HEK293 (cell line): ENCODE measurements around the gene PHLDA1.

Experiments used
- CTCF ChIA-PET: fragments of 350-600 bp; formaldehyde crosslinking; extraction: SDS; loops from one replicate; lab custom pipeline; 2021; ENCODE audit warnings: antibody characterized with exemption; lab: Yijun Ruan, JAX
- POLR2A ChIA-PET: fragments of 300-600 bp; formaldehyde crosslinking; extraction: SDS; loops from one replicate; lab custom pipeline; 2020; ENCODE audit warnings: antibody characterized with exemption, inconsistent platforms; lab: Yijun Ruan, JAX
- H3K27ac ChIP-seq: fragments of 200-500 bp; sonication (Bioruptor generic); 2 replicates; pipeline ENCODE4 v1.5.1; 2014; ENCODE audit warnings: low read depth, low read length, control low read depth, inconsistent platforms; ENCODE audit errors: extremely low read depth
- H3K36me3 ChIP-seq, 2 experiments: fragments of 200-500 bp in 1 of 2; sonication (Bioruptor generic) in 1 of 2; 1 replicate in 1 of 2; 2 replicates in 1 of 2; pipeline ENCODE4 v1.5.1; 2014 to 2017; ENCODE audit warnings: inconsistent platforms in 2 of 2, low read length in 2 of 2; ENCODE audit not compliant: control insufficient read depth in 2 of 2, insufficient read depth in 1 of 2
- H3K4me1 ChIP-seq: fragments of 200-500 bp; sonication (Bioruptor generic); 2 replicates; pipeline ENCODE4 v1.5.1; 2014; ENCODE audit warnings: mild to moderate bottlenecking, low read length, inconsistent platforms; ENCODE audit not compliant: control insufficient read depth, insufficient read depth
- H3K4me3 ChIP-seq: 2 replicates; pipeline ENCODE4 v1.5.1; 2011; ENCODE audit warnings: low read depth, mild to moderate bottlenecking, control low read depth, low read length, moderate library complexity
- H3K9me3 ChIP-seq: fragments of 200-500 bp; sonication (Bioruptor generic); 2 replicates; pipeline ENCODE4 v1.5.1; 2014; ENCODE audit warnings: low read depth, low read length, inconsistent platforms; ENCODE audit not compliant: control insufficient read depth, insufficient read depth
- GLI4 ChIP-seq: fragments of 450-650 bp; formaldehyde crosslinking; IDR thresholded peaks from 2 replicates; pipeline ENCODE4 v1.5.1; 2016; ENCODE audit warnings: missing biosample characterization, missing genetic modification characterization
- HOXD13 ChIP-seq: sonication (generic); formaldehyde crosslinking; IDR thresholded peaks from 2 replicates; pipeline ENCODE4 v1.8.0; 2022; ENCODE audit warnings: missing genetic modification reagents, borderline replicate concordance
- KLF8 ChIP-seq: fragments of 450-650 bp; formaldehyde crosslinking; IDR thresholded peaks from 2 replicates; pipeline ENCODE4 v1.5.1; 2016; ENCODE audit warnings: missing biosample characterization, missing genetic modification characterization
- MEIS1 ChIP-seq: sonication (generic); formaldehyde crosslinking; IDR thresholded peaks from 2 replicates; pipeline ENCODE4 v1.8.1; 2022; ENCODE audit warnings: missing genetic modification reagents, mild to moderate bottlenecking, borderline replicate concordance
- PBX3 ChIP-seq: sonication (generic); formaldehyde crosslinking; IDR thresholded peaks from 2 replicates; pipeline ENCODE4 v1.8.1; 2022; ENCODE audit warnings: mild to moderate bottlenecking, moderate library complexity, missing genetic modification reagents
- REPIN1 ChIP-seq: fragments of 450-650 bp; formaldehyde crosslinking; IDR thresholded peaks from 2 replicates; pipeline ENCODE4 v1.5.1; 2017; ENCODE audit warnings: missing biosample characterization, missing genetic modification characterization, low read depth
- ZBTB11 ChIP-seq: fragments of 450-650 bp; formaldehyde crosslinking; conservative IDR thresholded peaks from 2 replicates; pipeline ENCODE4 v1.5.1; 2016; ENCODE audit warnings: low read depth, missing biosample characterization, missing genetic modification characterization
- ZBTB44 ChIP-seq: fragments of 450-650 bp; IDR thresholded peaks from 2 replicates; pipeline ENCODE4 v1.5.1; 2018; ENCODE audit warnings: missing biosample characterization, mild to moderate bottlenecking, missing genetic modification characterization
- ZEB2 ChIP-seq: fragments of 450-650 bp; formaldehyde crosslinking; IDR thresholded peaks from 2 replicates; pipeline ENCODE4 v1.5.1; 2016; ENCODE audit warnings: missing biosample characterization, missing genetic modification characterization
- ZNF114 ChIP-seq: fragments of 450-650 bp; formaldehyde crosslinking; IDR thresholded peaks from 2 replicates; pipeline ENCODE4 v1.5.0; 2017; ENCODE audit warnings: missing biosample characterization, missing genetic modification characterization
- ZNF132 ChIP-seq: fragments of 450-650 bp; formaldehyde crosslinking; IDR thresholded peaks from 2 replicates; pipeline ENCODE4 v1.5.1; 2017; ENCODE audit warnings: missing biosample characterization, missing genetic modification characterization, borderline replicate concordance
- ZNF146 ChIP-seq: fragments of 450-650 bp; formaldehyde crosslinking; IDR thresholded peaks from 2 replicates; pipeline ENCODE4 v1.5.1; 2016; ENCODE audit warnings: missing biosample characterization, missing genetic modification characterization
- ZNF155 ChIP-seq: fragments of 450-650 bp; formaldehyde crosslinking; IDR thresholded peaks from 2 replicates; pipeline ENCODE4 v1.5.1; 2016; ENCODE audit warnings: missing biosample characterization, missing genetic modification characterization
- ZNF175 ChIP-seq: fragments of 450-650 bp; formaldehyde crosslinking; IDR thresholded peaks from 2 replicates; pipeline ENCODE4 v1.5.1; 2016; ENCODE audit warnings: missing biosample characterization, missing genetic modification characterization
- ZNF248 ChIP-seq: fragments of 450-650 bp; formaldehyde crosslinking; IDR thresholded peaks from 2 replicates; pipeline ENCODE4 v1.5.1; 2017; ENCODE audit warnings: missing biosample characterization, missing genetic modification characterization
- ZNF274 ChIP-seq, 2 experiments: fragments of 200-500 bp in 1 of 2; fragments of 450-650 bp in 1 of 2; sonication (Bioruptor generic) in 1 of 2; formaldehyde crosslinking in 1 of 2; IDR thresholded peaks; 2 replicates each; pipeline versions ENCODE4 v1.5.1 to v1.6.1; 2014 to 2016; ENCODE audit warnings: borderline replicate concordance in 1 of 2, inconsistent platforms in 1 of 2, low read length in 1 of 2, missing biosample characterization in 1 of 2, missing genetic modification characterization in 1 of 2
- ZNF335 ChIP-seq: fragments of 450-650 bp; formaldehyde crosslinking; conservative IDR thresholded peaks from 2 replicates; pipeline ENCODE4 v1.5.1; 2016; ENCODE audit warnings: missing biosample characterization, missing genetic modification characterization
- ZNF366 ChIP-seq: fragments of 450-650 bp; formaldehyde crosslinking; conservative IDR thresholded peaks from 2 replicates; pipeline ENCODE4 v1.5.1; 2016; ENCODE audit warnings: missing biosample characterization, missing genetic modification characterization
- ZNF423 ChIP-seq: fragments of 450-650 bp; formaldehyde crosslinking; IDR thresholded peaks from 2 replicates; pipeline ENCODE4 v1.5.1; 2016; ENCODE audit warnings: missing biosample characterization, missing genetic modification characterization
- ZNF707 ChIP-seq: fragments of 450-650 bp; formaldehyde crosslinking; IDR thresholded peaks from 2 replicates; pipeline ENCODE4 v1.5.1; 2016; ENCODE audit warnings: missing biosample characterization, missing genetic modification characterization
- ZNF843 ChIP-seq: fragments of 450-650 bp; formaldehyde crosslinking; IDR thresholded peaks from 2 replicates; pipeline ENCODE4 v1.5.1; 2016; ENCODE audit warnings: missing biosample characterization, missing genetic modification characterization

PHLDA1 gene

GRCh38 chr12:75981247-75982168 is 50.1 kb downstream of the PHLDA1 start:
- H3K27ac ChIP-seq, result no peak overlapping the region
- H3K9me3 ChIP-seq, result no peaks in the 10 kb centered on the region
- CTCF ChIA-PET, result no interaction called here
- POLR2A ChIA-PET, result no interaction called here
- TF ChIP-seq ZNF843 (no peak), REPIN1 (no peak), ZNF175 (tag by site-specific recombination) (no peak), HOXD13 (CRISPR knock-in tag) (no peak), ZNF132 (tag by site-specific recombination) (no peak), ZNF423 (tag by site-specific recombination) (no peak), ZNF114 (tag by site-specific recombination) (no peak), ZNF274 (IDR thresholded peaks at IDR 0.05; ENCODE audit: low read length) (no peak), ZNF274 (tag by site-specific recombination; IDR thresholded peaks at IDR 0.05; ENCODE audit: borderline replicate concordance) (no peak), ZNF155 (tag by site-specific recombination) (no peak), ZNF335 (no peak), GLI4 (tag by site-specific recombination) (no peak), ZBTB44 (tag by site-specific recombination) (no peak), ZNF146 (no peak), ZNF248 (tag by site-specific recombination) (no peak)
- no peak overlapping the region for H3K4me3 ChIP-seq
- H3K4me1 ChIP-seq, result peaks cover 14% of the 10 kb centered on the region; the same call in 1 of the 2 replicates
- H3K36me3 ChIP-seq, result no peaks in the 10 kb centered on the region

GRCh38 chr12:75979181-75979580 is 52.4 kb downstream of the PHLDA1 start:
- Histone ChIP-seq H3K36me3 (no peaks in the 10 kb centered on the region), H3K4me1 (peaks cover 9% of the 10 kb centered on the region), H3K4me3 (no peak overlapping the region), H3K9me3 (no peaks in the 10 kb centered on the region), H3K27ac (no peak overlapping the region)
- TF ChIP-seq ZEB2 (no peak), PBX3 (CRISPR knock-in tag) (no peak), ZNF707 (tag by site-specific recombination) (no peak), MEIS1 (CRISPR knock-in tag) (no peak), KLF8 (no peak), ZNF366 (tag by site-specific recombination) (no peak)
- POLR2A ChIA-PET, result no interaction called here
- CTCF ChIA-PET, result no interaction called here

GRCh38 chr12:75978677-75979076 is 52.9 kb downstream of the PHLDA1 start:
- CTCF ChIA-PET, result interaction anchor here (0.6 kb wide), 1 partner anchor 1714 kb away, joined by 3 read pairs; no protein-coding TSS in a partner anchor
- H3K36me3 ChIP-seq, result no peaks in the 10 kb centered on the region
- TF ChIP-seq ZBTB11, result no peak
- TF ChIP-seq, all 188 proteins: peak for 0
- no peak overlapping the region for H3K27ac ChIP-seq
- H3K4me1 ChIP-seq, result peaks cover 9% of the 10 kb centered on the region
- POLR2A ChIA-PET, result no interaction called here
- no peaks in the 10 kb centered on the region for H3K9me3 ChIP-seq
- no peak overlapping the region for H3K4me3 ChIP-seq
